ENCODE data around the gene NDUFA6. TPM values are rescaled to one million over a fixed set of nuclear protein-coding genes. Genes with fewer than 3 reads are reported as not detected.
A peak's percentile ranks its signal among the peaks of the same experiment; 100 is the strongest.
"Not testable (repeated sequence)": the region's sequence is repeated elsewhere in the genome, so short reads cannot be mapped to it uniquely, and the experiment has no call there.

Gene NDUFA6
- total RNA-seq, 3 donors from 2014 or later = 85.3 to 106 (median 105) TPM

GRCh38 chr22:42134100-42135020, 43.8 kb upstream of the NDUFA6 start:
- no peaks in the 10 kb centered on the region for H3K9me3 ChIP-seq
- no peak overlapping the region for H3K4me3 ChIP-seq
- H3K4me1 ChIP-seq (ENCODE audit: low read depth) = no peaks in the 10 kb centered on the region
- peak in 1 of 3 donors; percentile 17 for DNase-seq
- TF ChIP-seq, protein P1, sequence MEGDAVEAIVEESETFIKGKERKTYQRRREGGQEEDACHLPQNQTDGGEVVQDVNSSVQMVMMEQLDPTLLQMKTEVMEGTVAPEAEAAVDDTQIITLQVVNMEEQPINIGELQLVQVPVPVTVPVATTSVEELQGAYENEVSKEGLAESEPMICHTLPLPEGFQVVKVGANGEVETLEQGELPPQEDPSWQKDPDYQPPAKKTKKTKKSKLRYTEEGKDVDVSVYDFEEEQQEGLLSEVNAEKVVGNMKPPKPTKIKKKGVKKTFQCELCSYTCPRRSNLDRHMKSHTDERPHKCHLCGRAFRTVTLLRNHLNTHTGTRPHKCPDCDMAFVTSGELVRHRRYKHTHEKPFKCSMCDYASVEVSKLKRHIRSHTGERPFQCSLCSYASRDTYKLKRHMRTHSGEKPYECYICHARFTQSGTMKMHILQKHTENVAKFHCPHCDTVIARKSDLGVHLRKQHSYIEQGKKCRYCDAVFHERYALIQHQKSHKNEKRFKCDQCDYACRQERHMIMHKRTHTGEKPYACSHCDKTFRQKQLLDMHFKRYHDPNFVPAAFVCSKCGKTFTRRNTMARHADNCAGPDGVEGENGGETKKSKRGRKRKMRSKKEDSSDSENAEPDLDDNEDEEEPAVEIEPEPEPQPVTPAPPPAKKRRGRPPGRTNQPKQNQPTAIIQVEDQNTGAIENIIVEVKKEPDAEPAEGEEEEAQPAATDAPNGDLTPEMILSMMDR (IDR thresholded peaks at IDR 0.05) = no peak
- no peaks in the 10 kb centered on the region for H3K36me3 ChIP-seq (ENCODE audit: low read depth)
- no peak for ATAC-seq
- intact Hi-C loops (cut with DNase I, micrococcal nuclease) = no loop called here

DNA sequence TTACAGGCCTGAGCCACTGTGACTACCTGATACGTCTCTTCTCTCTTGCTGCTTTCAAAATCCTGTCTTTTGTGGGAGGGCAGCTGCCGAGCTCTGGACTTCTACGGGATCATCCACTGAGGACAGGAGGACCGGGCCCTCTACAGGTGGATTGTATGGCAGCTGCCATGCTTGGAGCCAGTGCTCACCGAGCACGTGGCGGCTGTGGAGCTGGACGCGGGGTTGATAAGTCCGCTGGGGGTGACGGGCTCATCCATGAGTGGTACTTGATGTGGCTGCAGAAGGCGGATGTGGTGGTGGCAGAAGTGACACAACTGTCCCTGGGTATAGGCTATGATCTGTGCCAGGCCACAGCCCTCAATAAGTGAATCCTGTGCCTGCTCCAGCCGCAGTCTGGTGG, 41.9 kb upstream of the NDUFA6 start:
- Histone ChIP-seq H3K4me1 (ENCODE audit: low read depth) (no peaks in the 10 kb centered on the region), H3K4me3 (no peak overlapping the region), H3K9me3 (no peaks in the 10 kb centered on the region), H3K36me3 (ENCODE audit: low read depth) (no peaks in the 10 kb centered on the region)
- intact Hi-C loops (cut with DNase I, micrococcal nuclease) = no loop called here
- peak in 1 of 3 donors; percentile 22 for DNase-seq
- no peak for ATAC-seq
- TF ChIP-seq, protein P1 (IDR thresholded peaks at IDR 0.05) = no peak

- DNase-seq = peak in 1 of 3 donors; percentile 28
- H3K4me1 ChIP-seq (ENCODE audit: low read depth) = no peaks in the 10 kb centered on the region
- TF ChIP-seq, protein P1 (IDR thresholded peaks at IDR 0.05) = no peak
- intact Hi-C loops (cut with DNase I, micrococcal nuclease) = no loop called here
- no peaks in the 10 kb centered on the region for H3K36me3 ChIP-seq (ENCODE audit: low read depth)
- H3K9me3 ChIP-seq = no peaks in the 10 kb centered on the region
- no peak overlapping the region for H3K4me3 ChIP-seq
- no peak for ATAC-seq
Measured at GRCh38 chr22:42131562-42131961, 41.0 kb upstream of the NDUFA6 start.

- intact Hi-C loops (cut with DNase I, micrococcal nuclease); H3K9me3 ChIP-seq; H3K4me3 ChIP-seq; H3K4me1 ChIP-seq (ENCODE audit: low read depth); H3K36me3 ChIP-seq (ENCODE audit: low read depth): not testable (repeated sequence)
- DNase-seq (peak in 2 of 3 donors; percentile 56 to 62), ATAC-seq (peak; percentile 67)
Measured at GRCh38 chr22:42130639-42131431, 40.3 kb upstream of the NDUFA6 start, which contains the start of gene CYP2D6. Gene CYP2D6, minus strand, starts transcription at chr22:42130810. Its CDS starts 19 bp downstream, at chr22:42130791.

DNA sequence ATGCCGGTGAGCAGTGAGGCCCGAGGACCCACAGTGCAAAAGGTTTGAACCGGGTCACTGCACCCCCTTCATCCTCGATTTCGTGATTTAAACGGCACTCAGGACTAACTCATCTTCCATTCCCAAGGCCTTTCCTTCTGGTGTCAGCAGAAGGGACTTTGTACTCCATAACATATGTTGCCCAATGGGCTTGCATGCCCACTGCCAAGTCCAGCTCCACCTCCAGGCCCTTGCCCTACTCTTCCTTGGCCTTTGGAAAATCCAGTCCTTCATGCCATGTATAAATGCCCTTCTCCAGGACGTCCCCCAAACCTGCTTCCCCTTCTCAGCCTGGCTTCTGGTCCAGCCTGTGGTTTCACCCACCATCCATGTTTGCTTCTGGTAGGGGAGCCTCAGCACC, 39.6 kb upstream of the NDUFA6 start:
- H3K4me3 ChIP-seq; H3K9me3 ChIP-seq; DNase-seq; intact Hi-C loops (cut with DNase I, micrococcal nuclease); H3K36me3 ChIP-seq (ENCODE audit: low read depth); H3K4me1 ChIP-seq (ENCODE audit: low read depth): not testable (repeated sequence)
- peak; percentile 19 for ATAC-seq

DNA sequence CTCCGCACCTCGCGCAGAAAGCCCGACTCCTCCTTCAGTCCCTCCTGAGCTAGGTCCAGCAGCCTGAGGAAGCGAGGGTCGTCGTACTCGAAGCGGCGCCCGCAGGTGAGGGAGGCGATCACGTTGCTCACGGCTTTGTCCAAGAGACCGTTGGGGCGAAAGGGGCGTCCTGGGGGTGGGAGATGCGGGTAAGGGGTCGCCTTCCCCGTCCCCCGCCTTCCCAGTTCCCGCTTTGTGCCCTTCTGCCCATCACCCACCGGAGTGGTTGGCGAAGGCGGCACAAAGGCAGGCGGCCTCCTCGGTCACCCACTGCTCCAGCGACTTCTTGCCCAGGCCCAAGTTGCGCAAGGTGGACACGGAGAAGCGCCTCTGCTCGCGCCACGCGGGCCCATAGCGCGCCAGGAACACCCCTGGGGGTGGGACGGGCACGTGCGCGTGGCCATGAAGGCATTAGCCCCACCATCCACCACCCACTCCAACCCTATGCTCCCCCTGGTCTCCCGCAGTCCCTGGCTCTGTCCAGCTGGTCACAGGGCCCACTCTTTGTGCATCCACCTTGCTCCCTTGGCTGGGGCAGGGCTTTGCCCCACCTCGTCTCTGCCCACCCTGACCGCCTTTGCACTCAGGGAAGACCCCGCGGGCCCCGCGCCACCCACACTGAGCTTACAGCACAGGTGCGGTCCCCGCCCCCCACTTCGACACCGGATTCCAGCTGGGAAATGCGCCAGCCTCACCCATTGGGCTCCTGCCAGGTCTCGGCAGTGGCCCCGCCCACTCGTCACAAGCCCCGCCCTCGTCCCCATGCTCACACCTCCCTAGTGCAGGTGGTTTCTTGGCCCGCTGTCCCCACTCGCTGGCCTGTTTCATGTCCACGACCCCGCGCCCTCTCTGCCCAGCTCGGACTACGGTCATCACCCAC, 38.5 kb upstream of the NDUFA6 start:
- intact Hi-C loops (cut with DNase I, micrococcal nuclease); H3K4me1 ChIP-seq (ENCODE audit: low read depth); H3K36me3 ChIP-seq (ENCODE audit: low read depth); H3K9me3 ChIP-seq; H3K4me3 ChIP-seq: not testable (repeated sequence)
- ATAC-seq = peak; percentile 85
- DNase-seq = peak; percentile 82 to 93 (median 87)

DNA sequence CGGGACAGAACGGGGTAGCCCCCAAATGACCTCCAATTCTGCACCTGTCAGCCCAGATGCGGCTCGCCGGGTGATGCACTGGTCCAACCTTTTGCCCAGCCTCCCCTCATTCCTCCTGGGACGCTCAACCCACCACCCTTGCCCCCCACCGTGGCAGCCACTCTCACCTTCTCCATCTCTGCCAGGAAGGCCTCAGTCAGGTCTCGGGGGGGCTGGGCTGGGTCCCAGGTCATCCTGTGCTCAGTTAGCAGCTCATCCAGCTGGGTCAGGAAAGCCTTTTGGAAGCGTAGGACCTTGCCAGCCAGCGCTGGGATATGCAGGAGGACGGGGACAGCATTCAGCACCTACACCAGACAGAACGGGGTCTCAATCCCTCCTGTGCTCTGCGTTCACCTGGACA, 37.4 kb upstream of the NDUFA6 start:
- H3K36me3 ChIP-seq (ENCODE audit: low read depth); intact Hi-C loops (cut with DNase I, micrococcal nuclease); ATAC-seq; H3K4me3 ChIP-seq; H3K4me1 ChIP-seq (ENCODE audit: low read depth); H3K9me3 ChIP-seq; DNase-seq: not testable (repeated sequence)

Data from mucosa of descending colon (tissue), 3 donors.